Ectodermal cell (in vitro differentiated cells): ENCODE measurements around the gene ELOF1.
"Not testable (repeated sequence)": the region's sequence is repeated elsewhere in the genome, so short reads cannot be mapped to it uniquely, and the experiment has no call there.

Source experiments
- H3K27ac ChIP-seq: 2 replicates; pipeline ENCODE4 v1.7.0; 2013; ENCODE audit warnings: mild to moderate bottlenecking, low read depth, low read length; ENCODE audit not compliant: insufficient read depth, poor library complexity, severe bottlenecking
- H3K27me3 ChIP-seq: 2 replicates; pipeline ENCODE4 v1.7.0; 2013; ENCODE audit warnings: mild to moderate bottlenecking, low read length; ENCODE audit not compliant: insufficient read depth, control insufficient read depth, poor library complexity, severe bottlenecking
- H3K36me3 ChIP-seq: one replicate; pipeline ENCODE4 v1.7.0; 2013; ENCODE audit warnings: low read length; ENCODE audit not compliant: control insufficient read depth, insufficient read depth
- H3K4me1 ChIP-seq: one replicate; pipeline ENCODE4 v1.7.0; 2013; ENCODE audit warnings: low read length; ENCODE audit not compliant: control insufficient read depth, insufficient read depth
- H3K4me3 ChIP-seq: 2 replicates; pipeline ENCODE4 v1.7.0; 2013; ENCODE audit warnings: low read depth, low read length, control low read depth; ENCODE audit not compliant: insufficient read depth
- H3K9me3 ChIP-seq: 2 replicates; pipeline ENCODE4 v1.7.0; 2013; ENCODE audit warnings: mild to moderate bottlenecking, low read length, moderate library complexity; ENCODE audit not compliant: control insufficient read depth
- WGBS, 2 experiments: methylation state at CpG; one replicate each; pipeline ENCODE4 v1.1.7; 2013; ENCODE audit warnings: missing lambda C conversion rate in 2 of 2; 5-methylcytosine and 5-hydroxymethylcytosine counted together

ELOF1 gene

GRCh38 chr19:11587302-11587974 is 28.4 kb upstream of the ELOF1 start:
- no peak overlapping the region for H3K27ac ChIP-seq
- WGBS, 2 experiments = 6 to 12% methylated on average over 6 to 7 of the region's 7 CpGs

GRCh38 chr19:11586331-11586730 is 27.3 kb upstream of the ELOF1 start:
- Histone ChIP-seq H3K36me3 (no peaks in the 10 kb centered on the region), H3K27ac (no peak overlapping the region), H3K4me3 (no peak overlapping the region), H3K4me1 (no peaks in the 10 kb centered on the region), H3K27me3 (no peaks in the 10 kb centered on the region), H3K9me3 (no peaks in the 10 kb centered on the region)
- 90 to 93% methylated on average over 4 to 6 of the region's 6 CpGs for WGBS, 2 experiments

More at GRCh38 chr19:11587302-11587974, 28.4 kb upstream of the ELOF1 start:
- H3K4me1 ChIP-seq = no peaks in the 10 kb centered on the region
- no peak overlapping the region for H3K4me3 ChIP-seq
- no peaks in the 10 kb centered on the region for H3K27me3 ChIP-seq
- H3K9me3 ChIP-seq = no peaks in the 10 kb centered on the region
- no peaks in the 10 kb centered on the region for H3K36me3 ChIP-seq

GRCh38 chr19:11581740-11582139 is 22.7 kb upstream of the ELOF1 start:
- WGBS, 2 experiments = 65 to 70% methylated on average over 3 of the region's 3 CpGs
- Histone ChIP-seq H3K27ac (no peak overlapping the region), H3K36me3 (no peaks in the 10 kb centered on the region), H3K4me3 (no peak overlapping the region), H3K27me3 (no peaks in the 10 kb centered on the region), H3K4me1 (no peaks in the 10 kb centered on the region), H3K9me3 (no peaks in the 10 kb centered on the region)

GRCh38 chr19:11580116-11580515 is 21.1 kb upstream of the ELOF1 start:
- H3K27ac ChIP-seq = no peak overlapping the region
- no peaks in the 10 kb centered on the region for H3K4me1 ChIP-seq
- no peaks in the 10 kb centered on the region for H3K36me3 ChIP-seq
- no peak overlapping the region for H3K4me3 ChIP-seq
- 91 to 96% methylated on average over 3 to 4 of the region's 4 CpGs for WGBS, 2 experiments
- no peaks in the 10 kb centered on the region for H3K27me3 ChIP-seq
- H3K9me3 ChIP-seq = no peaks in the 10 kb centered on the region

- no peak overlapping the region for H3K27ac ChIP-seq
- WGBS, 2 experiments = 83 to 84% methylated on average over 62 of the region's 62 CpGs
Measured at GRCh38 chr19:11578258-11579142, 19.5 kb upstream of the ELOF1 start.

GRCh38 chr19:11577451-11578257 is 18.6 kb upstream of the ELOF1 start, which contains the start of gene ACP5:
Gene ACP5, minus strand, starts transcription at chr19:11577645. Its CDS starts 328 bp downstream, at chr19:11577317.
- Histone ChIP-seq H3K4me3 (no peak within 1 kb of the TSS), H3K9me3 (no peaks in the 10 kb centered on the region), H3K27me3 (no peaks in the 10 kb centered on the region), H3K4me1 (no peaks in the 10 kb centered on the region), H3K36me3 (no peaks in the 10 kb centered on the region), H3K27ac (no peak within 1 kb of the TSS)
- 86 to 88% methylated on average over 18 of the region's 18 CpGs for WGBS, 2 experiments

More at GRCh38 chr19:11578258-11579142, 19.5 kb upstream of the ELOF1 start:
- Histone ChIP-seq H3K4me3 (no peak overlapping the region), H3K9me3 (no peaks in the 10 kb centered on the region), H3K27me3 (no peaks in the 10 kb centered on the region), H3K36me3 (no peaks in the 10 kb centered on the region), H3K4me1 (no peaks in the 10 kb centered on the region)

- H3K4me3 ChIP-seq = no peak overlapping the region
- no peaks in the 10 kb centered on the region for H3K9me3 ChIP-seq
- whole genome bisulfite sequencing, 2 experiments = 94% methylated on average over 15 of the region's 15 CpGs
- no peaks in the 10 kb centered on the region for H3K4me1 ChIP-seq
- H3K27ac ChIP-seq = no peak overlapping the region
- no peaks in the 10 kb centered on the region for H3K36me3 ChIP-seq
- H3K27me3 ChIP-seq = no peaks in the 10 kb centered on the region
Measured at GRCh38 chr19:11576227-11576626, 17.2 kb upstream of the ELOF1 start.

- H3K9me3 ChIP-seq = no peaks in the 10 kb centered on the region
- no peak overlapping the region for H3K4me3 ChIP-seq
- 91 to 95% methylated on average over 9 of the region's 9 CpGs for WGBS, 2 experiments
- no peak overlapping the region for H3K27ac ChIP-seq
- H3K27me3 ChIP-seq = no peaks in the 10 kb centered on the region
- no peaks in the 10 kb centered on the region for H3K4me1 ChIP-seq
- H3K36me3 ChIP-seq = no peaks in the 10 kb centered on the region
Measured at GRCh38 chr19:11574689-11575088, 15.7 kb upstream of the ELOF1 start.

- not testable (repeated sequence) for H3K9me3 ChIP-seq, H3K4me3 ChIP-seq, H3K27ac ChIP-seq, H3K36me3 ChIP-seq, H3K27me3 ChIP-seq, H3K4me1 ChIP-seq
- 84 to 87% methylated on average over 4 of the region's 4 CpGs for WGBS, 2 experiments
Measured at GRCh38 chr19:11573763-11574162, 14.7 kb upstream of the ELOF1 start.

GRCh38 chr19:11573354-11573753 is 14.3 kb upstream of the ELOF1 start:
- H3K4me1 ChIP-seq, H3K9me3 ChIP-seq, H3K27me3 ChIP-seq, H3K36me3 ChIP-seq, H3K27ac ChIP-seq, H3K4me3 ChIP-seq: not testable (repeated sequence)
- 91 to 93% methylated on average over 6 of the region's 6 CpGs for WGBS, 2 experiments
